B cell (primary cell): ENCODE results near the gene PSORS1C1. TPM values are rescaled to one million over a fixed set of nuclear protein-coding genes. Genes with fewer than 3 reads are reported as not detected.

Source experiments
- ATAC-seq: fragments of 200-7000 bp; cut with Tn5 transposase; one replicate; pipeline ENCODE4 v1.10.0; 2021; ENCODE audit warnings: low read depth, mild to moderate bottlenecking, moderate number of reproducible peaks, moderate library complexity
- CTCF ChIA-PET: fragments of 350-600 bp; sonication (Branson Sonifier 250); formaldehyde crosslinking; loops from one replicate; lab custom pipeline; 2021; ENCODE audit warnings: antibody characterized with exemption, inconsistent platforms; lab: Charles Lee
- POLR2A ChIA-PET: fragments of 350-600 bp; sonication (Branson Sonifier 250); formaldehyde crosslinking; loops from one replicate; lab custom pipeline; 2021; ENCODE audit warnings: antibody characterized with exemption; lab: Charles Lee
- DNase-seq: peaks from one replicate; pipeline ENCODE4 v3.0.0; 2013
- H2AFZ ChIP-seq: 2 replicates; pipeline ENCODE4 v1.6.1; 2012; ENCODE audit warnings: mild to moderate bottlenecking, low read depth, low read length; ENCODE audit not compliant: insufficient read depth, poor library complexity, severe bottlenecking
- H3K27ac ChIP-seq, 2 donors: 1 replicate in 1 of 2; 2 replicates in 1 of 2; pipeline ENCODE4 v1.5.1; 2012 to 2013; ENCODE audit warnings: low read length in 2 of 2, mild to moderate bottlenecking in 2 of 2, moderate library complexity in 1 of 2
- H3K27me3 ChIP-seq, 4 experiments: fragments of 200-600 bp in 1 of 4; sonication (generic) in 1 of 4; replicated peaks in 1 of 4; 1 replicate in 2 of 4; 2 replicates in 2 of 4; pipeline versions ENCODE4 v1.6.1 to v1.7.0; 2013 to 2016; ENCODE audit warnings: low read length in 3 of 4, mild to moderate bottlenecking in 2 of 4, mixed read lengths in 1 of 4, moderate library complexity in 1 of 4; ENCODE audit not compliant: insufficient read depth in 4 of 4, control insufficient read depth in 3 of 4; ENCODE audit errors: control extremely low read depth in 1 of 4
- H3K36me3 ChIP-seq, 2 experiments: replicated peaks in 1 of 2; 1 replicate in 1 of 2; 2 replicates in 1 of 2; pipeline versions ENCODE4 v1.6.1 to v1.7.1; 2013; ENCODE audit warnings: low read length in 1 of 2; ENCODE audit not compliant: insufficient read depth in 2 of 2, control insufficient read depth in 1 of 2; ENCODE audit errors: control extremely low read depth in 1 of 2, extremely low read depth in 1 of 2
- H3K4me1 ChIP-seq, 2 donors: fragments of 200-600 bp in 1 of 2; sonication (generic) in 1 of 2; 1 replicate in 1 of 2; 2 replicates in 1 of 2; pipeline versions ENCODE4 v1.5.1 to v1.6.1; 2013 to 2017; ENCODE audit warnings: low read length in 2 of 2; ENCODE audit not compliant: control insufficient read depth in 2 of 2, insufficient read depth in 2 of 2
- H3K4me2 ChIP-seq: replicated peaks from 2 replicates; pipeline ENCODE3; 2012; ENCODE audit warnings: mild to moderate bottlenecking, low read depth, low read length; ENCODE audit not compliant: poor library complexity, severe bottlenecking
- H3K4me3 ChIP-seq, 5 experiments: fragments of 200-600 bp in 1 of 5; sonication (generic) in 1 of 5; 1 replicate in 3 of 5; 2 replicates in 2 of 5; pipeline versions ENCODE4 v1.5.1 to v1.7.0; 2011 to 2016; ENCODE audit warnings: low read length in 4 of 5, mild to moderate bottlenecking in 4 of 5, low read depth in 2 of 5, control low read depth in 1 of 5, moderate library complexity in 1 of 5; ENCODE audit not compliant: insufficient read depth in 1 of 5; ENCODE audit errors: control extremely low read depth in 1 of 5, extremely low read depth in 1 of 5
- H3K79me2 ChIP-seq: fragments of 200-600 bp; sonication (generic); one replicate; pipeline ENCODE4 v1.6.0; 2016; ENCODE audit warnings: low read length; ENCODE audit not compliant: control insufficient read depth, insufficient read depth
- H3K9ac ChIP-seq: fragments of 200-600 bp; sonication (generic); 2 replicates; pipeline ENCODE4 v1.6.1; 2017; ENCODE audit warnings: mild to moderate bottlenecking, low read length, moderate library complexity
- H3K9me3 ChIP-seq, 3 donors: one replicate each; pipeline versions ENCODE4 v1.6.1 to v1.7.1; 2013; ENCODE audit warnings: low read length in 2 of 3; ENCODE audit not compliant: control insufficient read depth in 2 of 3, insufficient read depth in 1 of 3; ENCODE audit errors: control extremely low read depth in 1 of 3
- H4K20me1 ChIP-seq: 2 replicates; pipeline ENCODE4 v1.6.0; 2012; ENCODE audit warnings: mild to moderate bottlenecking, low read length; ENCODE audit not compliant: insufficient read depth, control insufficient read depth, poor library complexity, severe bottlenecking
- H3K27ac Mint-ChIP-seq: one replicate; pipeline ENCODE4 v1.8.0; 2021; ENCODE audit warnings: mixed read lengths
- H3K27me3 Mint-ChIP-seq: one replicate; pipeline ENCODE4 v1.8.0; 2021; ENCODE audit warnings: mixed read lengths
- H3K4me1 Mint-ChIP-seq: one replicate; pipeline ENCODE4 v1.8.0; 2021; ENCODE audit warnings: mixed read lengths
- H3K4me3 Mint-ChIP-seq: one replicate; pipeline ENCODE4 v1.8.0; 2021; ENCODE audit warnings: mixed read lengths
- H3K9me3 Mint-ChIP-seq: one replicate; pipeline ENCODE4 v1.8.0; 2022; ENCODE audit warnings: mixed read lengths; ENCODE audit not compliant: insufficient read depth
- EZH2 ChIP-seq: IDR thresholded peaks from 2 replicates; pipeline ENCODE4 v1.6.1; 2012; ENCODE audit warnings: borderline replicate concordance, low read depth, mild to moderate bottlenecking, moderate library complexity, low read length; ENCODE audit not compliant: insufficient read depth, poor library complexity, severe bottlenecking
- WGBS: methylation state at CpG from one replicate; pipeline ENCODE4 v1.1.5; 2013; ENCODE audit warnings: missing lambda C conversion rate; ENCODE audit not compliant: insufficient coverage; 5-methylcytosine and 5-hydroxymethylcytosine counted together
- intact Hi-C: fragments of 100-400 bp; cut with micrococcal nuclease; formaldehyde crosslinking; loops from one replicate; pipeline ENCODE4 v1.10.0; 2022
- polyA plus RNA-seq: library from polyadenylated mRNA; depleted of rRNA; stranded (reverse); fragments of >200 nt; gene quantifications from 2 replicates; pipeline ENCODE4 v1.2.3, GENCODE V29; 2012
- total RNA-seq, 2 donors: library from RNA; stranded (reverse); fragments of 120-200 nt in 1 of 2; gene quantifications; 1 replicate in 1 of 2; 2 replicates in 1 of 2; pipeline versions ENCODE4 v1.2.3 to v1.2.4, GENCODE V29; 2013 to 2022
- TF ChIP-seq, protein P1 (sequence below): fragments of 200-600 bp; IDR thresholded peaks from one replicate; pipeline ENCODE4 v1.8.0; 2022; ENCODE audit warnings: antibody characterized with exemption, mild to moderate bottlenecking

PSORS1C1 gene
- total and polyA plus RNA-seq, 2 donors (not counting 1 experiment from before 2014, with no cell fraction given): not detected

DNA sequence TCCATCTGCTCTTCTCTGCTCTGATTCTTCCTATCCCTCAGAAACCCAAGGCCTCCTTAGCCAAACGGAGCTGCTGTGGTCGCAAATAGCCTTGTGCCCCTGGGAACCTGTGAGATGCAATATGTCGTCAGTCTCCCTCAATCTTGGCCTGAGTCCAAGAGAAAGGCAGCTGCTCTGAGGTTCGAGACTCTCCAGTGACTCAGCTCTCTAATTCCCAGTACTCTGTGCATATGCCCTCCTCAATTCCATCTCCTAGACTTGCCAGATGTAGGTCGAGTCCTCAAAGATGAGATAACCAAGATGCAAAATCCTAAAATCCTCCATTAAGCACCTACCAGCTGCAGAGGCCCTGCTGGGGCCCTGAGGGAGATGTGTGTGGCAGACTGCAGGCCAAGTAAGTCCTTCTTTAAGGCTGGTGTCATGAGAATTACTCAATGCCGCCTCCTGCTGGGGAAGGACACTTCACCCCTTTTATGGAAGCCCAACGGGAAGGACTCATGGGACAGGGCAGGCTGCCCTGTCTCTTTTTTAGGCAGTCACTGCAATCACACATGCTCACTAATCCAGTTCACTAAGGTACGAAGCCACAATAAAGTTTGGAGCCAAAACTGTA lies 30.8 kb upstream of the PSORS1C1 start:
- CTCF ChIA-PET: interaction anchor here (1.4 to 7.2 kb wide), 7 partner anchors 8 to 539 kb away, joined by 3 to 107 read pairs (median 5); partner anchors contain the start of gene VARS2
- Histone ChIP-seq H3K4me3 (no peak overlapping the region), H4K20me1 (no peaks in the 10 kb centered on the region), H3K27me3 (no peaks in the 10 kb centered on the region), H3K9ac (no peak overlapping the region), H3K9me3 (no peaks in the 10 kb centered on the region), H3K36me3 (no peaks in the 10 kb centered on the region), H3K4me2 (no peak overlapping the region), H3K79me2 (no peaks in the 10 kb centered on the region), H2AFZ (no peak overlapping the region), H3K27ac (no peak overlapping the region), H3K4me1 (peaks cover 4 to 5% of the 10 kb centered on the region in 2 donors)
- WGBS: 59% methylated on average over 5 of the region's 8 CpGs
- TF ChIP-seq, protein P1, sequence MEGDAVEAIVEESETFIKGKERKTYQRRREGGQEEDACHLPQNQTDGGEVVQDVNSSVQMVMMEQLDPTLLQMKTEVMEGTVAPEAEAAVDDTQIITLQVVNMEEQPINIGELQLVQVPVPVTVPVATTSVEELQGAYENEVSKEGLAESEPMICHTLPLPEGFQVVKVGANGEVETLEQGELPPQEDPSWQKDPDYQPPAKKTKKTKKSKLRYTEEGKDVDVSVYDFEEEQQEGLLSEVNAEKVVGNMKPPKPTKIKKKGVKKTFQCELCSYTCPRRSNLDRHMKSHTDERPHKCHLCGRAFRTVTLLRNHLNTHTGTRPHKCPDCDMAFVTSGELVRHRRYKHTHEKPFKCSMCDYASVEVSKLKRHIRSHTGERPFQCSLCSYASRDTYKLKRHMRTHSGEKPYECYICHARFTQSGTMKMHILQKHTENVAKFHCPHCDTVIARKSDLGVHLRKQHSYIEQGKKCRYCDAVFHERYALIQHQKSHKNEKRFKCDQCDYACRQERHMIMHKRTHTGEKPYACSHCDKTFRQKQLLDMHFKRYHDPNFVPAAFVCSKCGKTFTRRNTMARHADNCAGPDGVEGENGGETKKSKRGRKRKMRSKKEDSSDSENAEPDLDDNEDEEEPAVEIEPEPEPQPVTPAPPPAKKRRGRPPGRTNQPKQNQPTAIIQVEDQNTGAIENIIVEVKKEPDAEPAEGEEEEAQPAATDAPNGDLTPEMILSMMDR: peak; percentile 53
- no peak for TF ChIP-seq EZH2
- POLR2A ChIA-PET: no interaction called here
- intact Hi-C loops: loop anchor here (10.0 kb wide), 1 partner anchor 599 kb away; the partner anchor contains the start of gene HLA-E
- H3K9me3 Mint-ChIP-seq: no peaks in the 10 kb centered on the region
- peaks cover 4% of the 10 kb centered on the region for H3K4me1 Mint-ChIP-seq
- H3K27me3 Mint-ChIP-seq: peaks cover 25% of the 10 kb centered on the region
- no peak overlapping the region for H3K27ac Mint-ChIP-seq
- H3K4me3 Mint-ChIP-seq: no peak overlapping the region
- peak; percentile 50 for DNase-seq
- ATAC-seq: no peak

DNA sequence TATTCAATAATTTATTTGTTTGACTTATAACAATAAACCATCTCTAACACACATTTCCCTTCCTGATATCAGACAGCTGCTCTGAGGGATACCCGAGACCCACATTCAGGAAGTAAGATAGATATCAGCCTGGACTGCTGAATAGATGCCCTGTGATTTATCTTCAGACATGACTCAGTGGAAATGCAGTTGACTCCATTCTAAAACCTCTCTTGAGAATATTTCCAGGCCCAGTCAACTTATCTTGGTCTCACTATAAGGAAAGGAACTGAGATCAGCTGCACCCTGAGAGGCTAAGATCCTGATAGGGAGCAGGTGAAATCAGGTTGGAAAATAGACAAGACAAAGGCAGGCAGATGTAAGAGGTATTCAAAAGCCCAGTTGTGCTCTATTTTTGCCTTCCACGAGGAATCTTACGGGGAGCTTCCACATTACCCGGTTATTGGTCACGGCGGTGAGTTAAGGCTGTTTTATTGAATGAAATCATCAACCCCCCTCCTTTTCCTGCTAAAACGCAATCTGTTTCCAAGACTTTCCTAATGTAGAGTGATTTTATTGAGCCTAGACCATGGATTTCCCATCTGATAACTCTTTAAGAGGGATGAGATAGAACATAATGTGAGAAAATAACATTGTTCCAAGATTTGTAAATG lies 27.7 kb upstream of the PSORS1C1 start:
- H3K27me3 Mint-ChIP-seq: peaks cover 21% of the 10 kb centered on the region
- POLR2A ChIA-PET: no interaction called here
- H2AFZ ChIP-seq: no peak overlapping the region
- H3K27me3 ChIP-seq: no peaks in the 10 kb centered on the region
- no peak overlapping the region for H3K27ac Mint-ChIP-seq
- no peaks in the 10 kb centered on the region for H3K4me1 ChIP-seq
- intact Hi-C loops: loop anchor here (1.0 to 10.0 kb wide), 5 partner anchors 172 to 602 kb away; partner anchors contain the start of genes HLA-E, IER3 and VARS2
- no peaks in the 10 kb centered on the region for H4K20me1 ChIP-seq
- TF ChIP-seq EZH2: no peak
- TF ChIP-seq, protein P1: no peak
- WGBS: no CpG with 5 or more reads among the region's 7 CpGs
- H3K27ac ChIP-seq: no peak overlapping the region
- no peaks in the 10 kb centered on the region for H3K9me3 Mint-ChIP-seq
- DNase-seq: no peak
- no peak overlapping the region for H3K4me2 ChIP-seq
- CTCF ChIA-PET: interaction anchor here (0.6 to 7.2 kb wide), 49 partner anchors 8 to 985 kb away, joined by 3 to 237 read pairs (median 3); partner anchors contain the start of genes GTF2H4 and VARS2
- ATAC-seq: no peak
- no peaks in the 10 kb centered on the region for H3K79me2 ChIP-seq
- H3K9me3 ChIP-seq: no peaks in the 10 kb centered on the region
- no peaks in the 10 kb centered on the region for H3K4me1 Mint-ChIP-seq
- no peak overlapping the region for H3K4me3 Mint-ChIP-seq
- no peaks in the 10 kb centered on the region for H3K36me3 ChIP-seq
- H3K9ac ChIP-seq: no peak overlapping the region
- H3K4me3 ChIP-seq: no peak overlapping the region
